Prostate gland (tissue), 1 donor: ENCODE measurements around the gene GPR55.

Source experiments
- POLR2A ChIP-seq: fragments of 450-650 bp; IDR thresholded peaks from one replicate; pipeline ENCODE4 v1.6.1; 2016; ENCODE audit warnings: antibody characterized with exemption, mild to moderate bottlenecking
- POLR2AphosphoS5 ChIP-seq: sonication (generic); formaldehyde crosslinking; IDR thresholded peaks from one replicate; pipeline ENCODE4 v1.6.1; 2017; ENCODE audit warnings: antibody characterized with exemption

- no peak for TF ChIP-seq POLR2AphosphoS5
- no peak for TF ChIP-seq POLR2A
Measured at GRCh38 chr2:230881840-230882239, 43.2 kb downstream of the GPR55 start.
